ENCODE results near the gene WNT9B. TPM values are rescaled to one million over a fixed set of nuclear protein-coding genes. Genes with fewer than 3 reads are reported as not detected.

Gene WNT9B
- polyA plus RNA-seq, 2 of the 4 experiments (the other 2 are of a cell fraction), result 0.05 TPM

- no peak for FAIRE-seq
- TF ChIP-seq SREBF2 (IDR thresholded peaks at IDR 0.05), result no peak
- no peak for TF ChIP-seq MAFK (IDR thresholded peaks at IDR 0.05; ENCODE audit: partially characterized antibody)
- TF ChIP-seq ZFP36 (IDR thresholded peaks at IDR 0.05; ENCODE audit: borderline replicate concordance, partially characterized antibody), result no peak
- POLR2A ChIA-PET, result no interaction called here
- Histone ChIP-seq H3K27ac (no peak overlapping the region), H3K4me3 (no peak overlapping the region), H3K4me1 (peaks cover 36% of the 10 kb centered on the region), H3K9me3 (no peaks in the 10 kb centered on the region), H3K4me2 (no peak overlapping the region)
- no peak for ATAC-seq
- DNase-seq (ENCODE audit: low read depth in 1 of 2, low spot score in 1 of 2), result no peak
- CTCF ChIA-PET, result interaction anchor here (1.0 to 5.3 kb wide), 6 partner anchors 11 to 75 kb away, joined by 3 to 18 read pairs (median 4); no protein-coding TSS in a partner anchor
- 65% methylated on average over 8 of the region's 8 CpGs for WGBS (ENCODE audit: missing lambda C conversion rate)
These were observed 14.9 kb downstream of the WNT9B start for GRCh38 chr17:46866325-46866724.

DNA sequence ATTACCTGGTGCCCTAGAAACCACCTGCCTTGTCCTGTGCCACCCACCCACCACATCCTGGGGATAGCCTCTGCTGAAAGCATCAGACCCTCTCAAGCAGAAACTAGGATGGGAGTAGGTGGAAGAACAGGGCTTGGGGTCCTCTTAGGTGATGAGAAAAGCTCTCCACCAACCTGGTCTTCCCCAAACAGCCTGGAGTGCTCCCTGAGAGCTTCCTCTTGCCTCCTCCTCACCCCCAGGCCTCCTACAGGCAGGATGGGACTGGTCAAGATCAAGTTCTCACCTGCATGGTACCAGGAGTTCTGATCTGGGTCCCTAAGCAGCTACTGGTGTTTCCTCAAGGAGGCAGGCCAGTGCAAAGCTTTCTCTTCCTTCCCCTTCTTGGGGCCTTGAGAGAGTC is 15.4 kb downstream of the WNT9B start:
- FAIRE-seq, result no peak
- CTCF ChIA-PET, result interaction anchor here (0.8 to 5.3 kb wide), 9 partner anchors 10 to 74 kb away, joined by 3 to 18 read pairs (median 4); no protein-coding TSS in a partner anchor
- POLR2A ChIA-PET, result no interaction called here
- Histone ChIP-seq H3K9me3 (no peaks in the 10 kb centered on the region), H3K27ac (no peak overlapping the region), H3K4me1 (peaks cover 39% of the 10 kb centered on the region), H3K4me2 (no peak overlapping the region), H3K4me3 (no peak overlapping the region)
- TF ChIP-seq CEBPB (IDR thresholded peaks at IDR 0.05) (no peak), POLR2AphosphoS2 (conservative IDR thresholded peaks at IDR 0.05; ENCODE audit: low read length) (no peak), ATOH8 (CRISPR knock-in tag; IDR thresholded peaks at IDR 0.05; ENCODE audit: low read depth) (no peak), FOSB (CRISPR knock-in tag; IDR thresholded peaks at IDR 0.05) (no peak), NPAS2 (CRISPR knock-in tag; IDR thresholded peaks at IDR 0.05; ENCODE audit: borderline replicate concordance) (no peak), HDAC2 (IDR thresholded peaks at IDR 0.05) (no peak), MAX (IDR thresholded peaks at IDR 0.05) (no peak), ZNF302 (CRISPR knock-in tag; IDR thresholded peaks at IDR 0.05) (no peak), SMC3 (IDR thresholded peaks at IDR 0.05) (no peak), TP53 (CRISPR knock-in tag; IDR thresholded peaks at IDR 0.05) (no peak), HEYL (CRISPR knock-in tag; IDR thresholded peaks at IDR 0.05) (no peak), KDM1A (IDR thresholded peaks at IDR 0.05; ENCODE audit: low read depth) (no peak), EHF (CRISPR knock-in tag; IDR thresholded peaks at IDR 0.05) (no peak), EHMT2 (IDR thresholded peaks at IDR 0.05; ENCODE audit: low read depth) (no peak), CHD4 (IDR thresholded peaks at IDR 0.05; ENCODE audit: borderline replicate concordance) (no peak), NFE2L2 (conservative IDR thresholded peaks at IDR 0.05; ENCODE audit: low read length) (no peak)
- TF ChIP-seq, protein P1, sequence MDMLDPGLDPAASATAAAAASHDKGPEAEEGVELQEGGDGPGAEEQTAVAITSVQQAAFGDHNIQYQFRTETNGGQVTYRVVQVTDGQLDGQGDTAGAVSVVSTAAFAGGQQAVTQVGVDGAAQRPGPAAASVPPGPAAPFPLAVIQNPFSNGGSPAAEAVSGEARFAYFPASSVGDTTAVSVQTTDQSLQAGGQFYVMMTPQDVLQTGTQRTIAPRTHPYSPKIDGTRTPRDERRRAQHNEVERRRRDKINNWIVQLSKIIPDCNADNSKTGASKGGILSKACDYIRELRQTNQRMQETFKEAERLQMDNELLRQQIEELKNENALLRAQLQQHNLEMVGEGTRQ (IDR thresholded peaks at IDR 0.05), result no peak
- no peak for DNase-seq (ENCODE audit: low read depth in 1 of 2, low spot score in 1 of 2)
- ATAC-seq, result no peak

- ChIA-PET POLR2A (no interaction called here), CTCF (interaction anchor here (0.8 kb wide), 1 partner anchor 15 kb away, joined by 3 read pairs; no protein-coding TSS in a partner anchor)
- ATAC-seq (peak in 1 of 2 experiments; percentile 20; a peak in 2 of 6 replicates), DNase-seq (ENCODE audit: low read depth in 1 of 2, low spot score in 1 of 2) (peak in 1 of 2 experiments; percentile 38), FAIRE-seq (no peak)
- Histone ChIP-seq H3K9me3 (no peaks in the 10 kb centered on the region), H3K4me3 (no peak overlapping the region), H3K4me2 (peak overlapping the region; percentile 3; the same call in 2 of the 3 replicates), H3K27ac (peak overlapping the region; percentile 10 to 42; a peak in 4 of 6 replicates), H3K4me1 (peaks cover 39% of the 10 kb centered on the region)
- TF ChIP-seq CHD2 (IDR thresholded peaks at IDR 0.05; ENCODE audit: low read length, partially characterized antibody), result no peak
- TF ChIP-seq, protein P2, sequence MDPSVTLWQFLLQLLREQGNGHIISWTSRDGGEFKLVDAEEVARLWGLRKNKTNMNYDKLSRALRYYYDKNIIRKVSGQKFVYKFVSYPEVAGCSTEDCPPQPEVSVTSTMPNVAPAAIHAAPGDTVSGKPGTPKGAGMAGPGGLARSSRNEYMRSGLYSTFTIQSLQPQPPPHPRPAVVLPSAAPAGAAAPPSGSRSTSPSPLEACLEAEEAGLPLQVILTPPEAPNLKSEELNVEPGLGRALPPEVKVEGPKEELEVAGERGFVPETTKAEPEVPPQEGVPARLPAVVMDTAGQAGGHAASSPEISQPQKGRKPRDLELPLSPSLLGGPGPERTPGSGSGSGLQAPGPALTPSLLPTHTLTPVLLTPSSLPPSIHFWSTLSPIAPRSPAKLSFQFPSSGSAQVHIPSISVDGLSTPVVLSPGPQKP (IDR thresholded peaks at IDR 0.05; ENCODE audit: low read depth, low read length), result no peak
- TF ChIP-seq FOSL2 (IDR thresholded peaks at IDR 0.05), result no peak
- TF ChIP-seq FOSL2 (CRISPR knock-in tag; IDR thresholded peaks at IDR 0.05), result no peak
- no peak for TF ChIP-seq FOSB (CRISPR knock-in tag; IDR thresholded peaks at IDR 0.05)
- no peak for TF ChIP-seq KDM5A (IDR thresholded peaks at IDR 0.05)
- TF ChIP-seq RAD21 (conservative IDR thresholded peaks at IDR 0.05 in 1 of 2, IDR thresholded peaks at IDR 0.05 in 1 of 2), result no peak
- TF ChIP-seq CHD4 (IDR thresholded peaks at IDR 0.05; ENCODE audit: borderline replicate concordance), result no peak
- no peak for TF ChIP-seq ESRRA (IDR thresholded peaks at IDR 0.05; ENCODE audit: borderline replicate concordance, low read length)
- no peak for TF ChIP-seq EHMT2 (IDR thresholded peaks at IDR 0.05; ENCODE audit: low read depth)
- no peak for TF ChIP-seq RARB (CRISPR knock-in tag; IDR thresholded peaks at IDR 0.05)
- no peak for TF ChIP-seq ZNF302 (CRISPR knock-in tag; IDR thresholded peaks at IDR 0.05)
- TF ChIP-seq EHF (CRISPR knock-in tag; IDR thresholded peaks at IDR 0.05), result no peak
- TF ChIP-seq HOXB13 (CRISPR knock-in tag; IDR thresholded peaks at IDR 0.05; ENCODE audit: low read depth), result no peak
- no peak for TF ChIP-seq NFE2L2 (conservative IDR thresholded peaks at IDR 0.05; ENCODE audit: low read length)
- WGBS (ENCODE audit: missing lambda C conversion rate), result 64% methylated on average over 6 of the region's 6 CpGs
These were observed 17.4 kb downstream of the WNT9B start for GRCh38 chr17:46868689-46869187.

Measured in A549 (cell line).